Calu3 (cell line): ENCODE data around the gene USP20. TPM values are rescaled to one million over a fixed set of nuclear protein-coding genes. Genes with fewer than 3 reads are reported as not detected.

ENCODE experiments used
- BruUV-seq: library from RNA; stranded (reverse); fragments of 400-500 nt; replicated peaks from 2 replicates; lab custom pipeline; 2021; lab: Mats Ljungman, UMichigan
- CTCF ChIA-PET: fragments of 300-600 bp; sonication (Branson Sonifier 250); formaldehyde crosslinking; loops from one replicate; lab custom pipeline; 2022; ENCODE audit warnings: antibody characterized with exemption; lab: Charles Lee
- DNase-seq: peaks from one replicate; pipeline ENCODE4 v3.0.0; 2022
- H3K27ac Mint-ChIP-seq: one replicate; pipeline ENCODE4 v1.8.0; 2022; ENCODE audit warnings: mixed read lengths; ENCODE audit not compliant: unreplicated experiment
- H3K27me3 Mint-ChIP-seq: one replicate; pipeline ENCODE4 v1.8.0; 2022; ENCODE audit warnings: mixed read lengths; ENCODE audit not compliant: unreplicated experiment
- H3K36me3 Mint-ChIP-seq: one replicate; pipeline ENCODE4 v1.8.0; 2022; ENCODE audit warnings: mild to moderate bottlenecking, moderate library complexity, mixed read lengths; ENCODE audit not compliant: insufficient read depth, unreplicated experiment
- H3K4me1 Mint-ChIP-seq: one replicate; pipeline ENCODE4 v1.8.0; 2022; ENCODE audit warnings: mild to moderate bottlenecking, low read depth, mixed read lengths; ENCODE audit not compliant: unreplicated experiment
- H3K4me3 Mint-ChIP-seq: one replicate; pipeline ENCODE4 v1.8.0; 2022; ENCODE audit warnings: mild to moderate bottlenecking, low read depth, moderate library complexity, mixed read lengths; ENCODE audit not compliant: unreplicated experiment
- H3K9me3 Mint-ChIP-seq: one replicate; pipeline ENCODE4 v1.8.0; 2022; ENCODE audit warnings: low read depth, mixed read lengths; ENCODE audit not compliant: unreplicated experiment
- intact Hi-C: fragments of 100-400 bp; cut with micrococcal nuclease; formaldehyde crosslinking; loops from one replicate; pipeline ENCODE4 v1.10.0; 2022; ENCODE audit not compliant: unreplicated experiment
- total RNA-seq: library from RNA; stranded (reverse); gene quantifications from 2 replicates; pipeline ENCODE4 v1.2.3, GENCODE V29; 2022
- TF ChIP-seq, protein P1 (sequence below): fragments of 200-600 bp; IDR thresholded peaks from one replicate; pipeline ENCODE4 v1.8.0; 2022; ENCODE audit warnings: antibody characterized with exemption; ENCODE audit not compliant: unreplicated experiment

The USP20 gene
- total RNA-seq, 1 experiment from 2014 or later = 14.9 TPM

DNA sequence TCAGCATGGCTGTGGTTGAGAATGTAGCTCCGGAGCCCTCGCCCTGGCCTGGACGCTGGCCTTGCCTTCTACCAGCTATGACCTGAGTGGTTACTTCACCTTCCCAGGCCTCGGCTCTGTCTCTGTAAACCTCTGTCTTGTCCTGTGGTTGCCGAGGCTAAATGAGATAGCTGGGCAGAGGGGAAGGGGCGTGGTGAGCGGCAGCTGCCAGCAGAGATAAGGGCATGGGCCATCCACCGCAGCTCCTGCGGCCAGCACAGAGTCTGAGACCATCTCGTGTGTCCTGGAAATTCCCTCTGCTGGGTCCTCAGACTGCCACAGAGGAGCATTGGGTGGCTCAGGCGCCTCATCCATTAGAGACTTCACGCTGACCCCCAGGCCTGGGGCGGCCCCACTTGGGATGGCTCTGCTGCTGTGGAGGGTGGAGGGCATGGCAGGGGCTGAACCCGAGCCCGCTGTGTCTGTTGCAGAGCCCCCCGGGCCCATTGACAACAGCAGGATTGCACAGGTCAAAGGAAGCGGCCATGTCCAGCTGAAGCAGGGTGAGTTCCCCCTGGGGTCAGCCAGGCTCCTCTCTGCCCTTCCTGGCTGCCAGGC is 43.9 kb downstream of the USP20 start:
- H3K4me3 Mint-ChIP-seq = no peak overlapping the region
- H3K4me1 Mint-ChIP-seq = peaks cover 4% of the 10 kb centered on the region
- CTCF ChIA-PET = no interaction called here
- no peaks in the 10 kb centered on the region for H3K27me3 Mint-ChIP-seq
- BruUV-seq = no TSS peak
- H3K9me3 Mint-ChIP-seq = no peaks in the 10 kb centered on the region
- TF ChIP-seq, protein P1, sequence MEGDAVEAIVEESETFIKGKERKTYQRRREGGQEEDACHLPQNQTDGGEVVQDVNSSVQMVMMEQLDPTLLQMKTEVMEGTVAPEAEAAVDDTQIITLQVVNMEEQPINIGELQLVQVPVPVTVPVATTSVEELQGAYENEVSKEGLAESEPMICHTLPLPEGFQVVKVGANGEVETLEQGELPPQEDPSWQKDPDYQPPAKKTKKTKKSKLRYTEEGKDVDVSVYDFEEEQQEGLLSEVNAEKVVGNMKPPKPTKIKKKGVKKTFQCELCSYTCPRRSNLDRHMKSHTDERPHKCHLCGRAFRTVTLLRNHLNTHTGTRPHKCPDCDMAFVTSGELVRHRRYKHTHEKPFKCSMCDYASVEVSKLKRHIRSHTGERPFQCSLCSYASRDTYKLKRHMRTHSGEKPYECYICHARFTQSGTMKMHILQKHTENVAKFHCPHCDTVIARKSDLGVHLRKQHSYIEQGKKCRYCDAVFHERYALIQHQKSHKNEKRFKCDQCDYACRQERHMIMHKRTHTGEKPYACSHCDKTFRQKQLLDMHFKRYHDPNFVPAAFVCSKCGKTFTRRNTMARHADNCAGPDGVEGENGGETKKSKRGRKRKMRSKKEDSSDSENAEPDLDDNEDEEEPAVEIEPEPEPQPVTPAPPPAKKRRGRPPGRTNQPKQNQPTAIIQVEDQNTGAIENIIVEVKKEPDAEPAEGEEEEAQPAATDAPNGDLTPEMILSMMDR = no peak
- intact Hi-C loops = no loop called here
- no peaks in the 10 kb centered on the region for H3K36me3 Mint-ChIP-seq
- H3K27ac Mint-ChIP-seq = no peak overlapping the region
- no peak for DNase-seq

DNA sequence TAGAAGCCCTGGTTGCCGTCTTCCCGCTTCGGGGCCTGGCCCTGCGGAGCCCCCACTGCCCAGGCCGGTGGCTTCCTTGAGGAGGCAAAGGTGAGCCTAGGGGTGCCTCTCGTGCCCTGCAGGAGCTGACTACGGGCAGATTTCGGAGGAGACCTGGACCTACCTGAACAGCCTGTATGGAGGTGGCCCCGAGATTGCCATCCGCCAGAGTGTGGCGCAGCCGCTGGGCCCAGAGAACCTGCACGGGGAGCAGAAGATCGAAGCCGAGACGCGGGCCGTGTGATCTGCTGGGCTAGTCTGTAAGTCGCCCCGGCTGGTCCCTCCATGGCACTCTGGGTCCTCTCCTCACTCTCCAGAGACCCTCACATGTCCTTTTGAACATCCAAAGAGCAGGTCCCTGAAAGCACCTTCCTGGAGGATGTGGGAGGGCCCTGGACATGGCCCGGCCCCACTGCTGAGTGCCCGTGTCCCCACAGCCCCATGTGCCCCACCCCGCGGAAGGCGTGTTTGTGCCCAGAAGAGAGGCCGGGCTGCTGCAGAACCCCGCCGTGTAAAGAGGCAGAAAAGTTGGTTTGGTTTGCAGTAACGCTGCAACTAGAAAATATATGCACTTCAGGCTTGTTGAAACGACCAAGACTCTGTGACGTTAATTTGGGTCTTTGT is 44.9 kb downstream of the USP20 start:
- Mint-ChIP-seq H3K9me3 (no peaks in the 10 kb centered on the region), H3K4me3 (no peak overlapping the region), H3K27ac (no peak overlapping the region), H3K36me3 (no peaks in the 10 kb centered on the region), H3K27me3 (no peaks in the 10 kb centered on the region), H3K4me1 (peaks cover 12% of the 10 kb centered on the region)
- CTCF ChIA-PET = no interaction called here
- no peak for DNase-seq
- TF ChIP-seq, protein P1 = no peak
- BruUV-seq = no TSS peak
- intact Hi-C loops = no loop called here

DNA sequence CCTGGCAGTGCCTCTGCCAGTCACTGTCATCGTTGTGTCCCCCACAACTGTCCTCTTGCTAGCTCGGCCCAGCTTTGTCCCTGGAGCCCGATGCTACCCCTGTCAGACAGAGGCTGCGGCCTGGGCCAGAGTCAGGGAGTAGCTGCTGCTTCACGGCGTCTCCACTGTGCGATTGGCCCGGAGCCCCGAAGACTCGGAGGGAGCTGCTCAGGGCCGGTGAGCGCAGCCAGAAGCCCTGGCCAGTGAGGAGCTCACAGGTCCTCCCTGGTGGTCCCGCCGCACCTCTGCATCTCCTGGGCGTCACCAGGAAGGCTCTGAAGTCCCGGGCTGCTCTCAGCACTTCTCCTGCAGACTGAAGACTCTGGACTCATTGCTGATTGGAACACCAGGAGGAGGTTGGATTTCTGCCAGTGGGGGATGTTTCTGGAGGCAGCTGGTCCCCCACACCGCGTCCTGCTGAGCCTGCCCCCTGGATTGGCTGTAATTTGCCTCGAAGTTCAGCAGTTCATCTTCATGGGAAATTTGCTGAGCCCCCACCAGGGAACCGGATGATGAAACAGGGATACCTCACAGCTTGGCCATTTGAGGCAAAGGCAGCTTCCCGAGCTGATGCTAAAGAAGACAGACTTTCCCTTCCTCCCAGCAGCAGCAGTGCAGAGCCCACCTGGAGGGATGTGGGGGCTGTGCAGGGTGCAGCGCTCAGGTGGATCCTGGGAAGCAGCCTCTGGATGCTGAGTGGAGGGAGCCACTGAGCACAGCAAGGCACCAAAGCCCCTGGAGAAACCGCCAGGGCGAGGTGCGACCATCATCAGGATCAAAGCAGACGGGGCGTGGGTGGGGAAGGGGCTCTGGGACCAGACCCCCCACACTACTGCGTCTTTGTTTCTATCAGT is 45.6 kb downstream of the USP20 start:
- CTCF ChIA-PET = no interaction called here
- no TSS peak for BruUV-seq
- Mint-ChIP-seq H3K27ac (no peak overlapping the region), H3K4me3 (no peak overlapping the region), H3K27me3 (no peaks in the 10 kb centered on the region), H3K4me1 (peaks cover 12% of the 10 kb centered on the region), H3K9me3 (no peaks in the 10 kb centered on the region), H3K36me3 (peaks cover 5% of the 10 kb centered on the region)
- no peak for DNase-seq
- TF ChIP-seq, protein P1 = no peak
- intact Hi-C loops = no loop called here

DNA sequence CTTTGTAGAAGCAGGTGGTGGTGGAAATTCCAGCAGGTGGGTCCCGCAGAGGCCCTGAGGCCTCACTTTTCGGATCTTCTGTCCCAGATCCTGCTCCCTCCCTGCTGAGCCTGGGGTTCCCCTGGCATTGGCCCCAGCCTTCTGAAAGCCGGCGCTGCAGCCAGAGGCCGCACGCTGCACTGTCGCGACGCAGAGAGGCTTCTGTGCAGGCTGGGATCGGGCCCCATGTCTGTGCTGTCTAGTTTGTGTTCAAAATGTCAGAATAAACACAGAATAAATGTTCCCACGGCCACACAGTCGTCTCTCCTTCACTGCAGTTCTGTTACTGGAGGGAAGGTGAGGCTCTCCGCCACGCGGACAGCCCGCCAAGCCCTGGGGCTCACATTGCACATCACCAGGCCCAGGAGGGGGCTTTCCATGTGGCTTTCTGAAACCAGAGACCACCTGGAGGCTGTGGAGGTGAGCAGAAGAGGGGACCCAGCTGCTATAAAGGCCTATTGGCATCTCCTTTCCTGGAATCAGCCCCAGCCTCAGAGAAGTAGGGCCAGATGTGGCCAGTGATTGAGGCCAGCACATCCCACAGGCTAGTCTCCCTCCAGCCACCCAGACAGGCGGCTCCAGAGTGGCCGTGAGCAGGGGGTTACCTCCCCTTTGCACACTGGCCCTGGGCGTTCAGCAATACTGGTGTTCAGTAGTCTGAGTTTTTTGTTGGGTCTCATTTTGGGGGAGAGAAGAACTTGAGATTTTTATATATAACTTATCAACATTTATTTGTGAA is 46.5 kb downstream of the USP20 start:
- H3K4me1 Mint-ChIP-seq = peaks cover 12% of the 10 kb centered on the region
- no peak overlapping the region for H3K27ac Mint-ChIP-seq
- TF ChIP-seq, protein P1 = no peak
- H3K9me3 Mint-ChIP-seq = no peaks in the 10 kb centered on the region
- H3K27me3 Mint-ChIP-seq = no peaks in the 10 kb centered on the region
- no TSS peak for BruUV-seq
- intact Hi-C loops = no loop called here
- CTCF ChIA-PET = no interaction called here
- peaks cover 5% of the 10 kb centered on the region for H3K36me3 Mint-ChIP-seq
- H3K4me3 Mint-ChIP-seq = no peak overlapping the region
- DNase-seq = no peak
